ENCODE data around the gene OR8B4.
"Not testable (repeated sequence)": the region's sequence is repeated elsewhere in the genome, so short reads cannot be mapped to it uniquely, and the experiment has no call there.

The OR8B4 gene

DNA sequence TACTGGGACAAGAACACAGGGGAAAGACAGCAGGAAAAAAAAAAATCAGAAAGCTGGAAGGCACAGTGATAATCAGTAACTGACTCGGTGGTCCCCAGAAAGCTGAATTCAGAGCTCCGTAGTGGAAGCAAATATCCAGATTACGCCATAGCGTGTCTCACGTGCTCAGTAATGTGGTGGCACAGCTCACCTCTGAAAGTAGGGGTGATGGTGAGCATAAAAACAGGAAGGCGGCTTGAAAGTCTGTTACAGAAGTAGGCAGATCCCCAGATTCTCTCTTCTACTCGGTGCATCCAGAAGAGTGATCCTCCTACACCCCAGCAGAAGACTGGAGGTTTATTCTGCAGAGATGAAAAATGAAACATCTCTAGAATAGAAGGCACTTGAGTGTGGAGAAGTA lies 14.8 kb downstream of the OR8B4 start:
- Histone ChIP-seq H3K27me3 (ENCODE audit: insufficient read depth, low read length, poor library complexity, severe bottlenecking) (no peaks in the 10 kb centered on the region), H2AFZ (ENCODE audit: low read length) (no peak overlapping the region), H3K36me3 (ENCODE audit: insufficient read depth, low read length) (no peaks in the 10 kb centered on the region), H3K4me1 (ENCODE audit: insufficient read depth, low read length, poor library complexity, severe bottlenecking) (no peaks in the 10 kb centered on the region), H3K9me2 (replicated peaks; ENCODE audit: low read depth, low read length) (no peaks in the 10 kb centered on the region), H3K4me3 (ENCODE audit: low read length, poor library complexity, severe bottlenecking) (no peak overlapping the region), H3K9me3 (ENCODE audit: insufficient read depth, low read depth, low read length) (no peaks in the 10 kb centered on the region), H3K9ac (ENCODE audit: low read depth, low read length, poor library complexity, severe bottlenecking) (no peak overlapping the region), H3F3A (ENCODE audit: low read depth) (no peaks in the 10 kb centered on the region), H3K4me2 (ENCODE audit: low read depth, low read length, poor library complexity, severe bottlenecking) (no peak overlapping the region), H4K20me1 (ENCODE audit: insufficient read depth, low read length, poor library complexity, severe bottlenecking) (no peaks in the 10 kb centered on the region), H3K79me2 (ENCODE audit: insufficient read depth, low read length) (no peaks in the 10 kb centered on the region)
- TF ChIP-seq, protein P1, sequence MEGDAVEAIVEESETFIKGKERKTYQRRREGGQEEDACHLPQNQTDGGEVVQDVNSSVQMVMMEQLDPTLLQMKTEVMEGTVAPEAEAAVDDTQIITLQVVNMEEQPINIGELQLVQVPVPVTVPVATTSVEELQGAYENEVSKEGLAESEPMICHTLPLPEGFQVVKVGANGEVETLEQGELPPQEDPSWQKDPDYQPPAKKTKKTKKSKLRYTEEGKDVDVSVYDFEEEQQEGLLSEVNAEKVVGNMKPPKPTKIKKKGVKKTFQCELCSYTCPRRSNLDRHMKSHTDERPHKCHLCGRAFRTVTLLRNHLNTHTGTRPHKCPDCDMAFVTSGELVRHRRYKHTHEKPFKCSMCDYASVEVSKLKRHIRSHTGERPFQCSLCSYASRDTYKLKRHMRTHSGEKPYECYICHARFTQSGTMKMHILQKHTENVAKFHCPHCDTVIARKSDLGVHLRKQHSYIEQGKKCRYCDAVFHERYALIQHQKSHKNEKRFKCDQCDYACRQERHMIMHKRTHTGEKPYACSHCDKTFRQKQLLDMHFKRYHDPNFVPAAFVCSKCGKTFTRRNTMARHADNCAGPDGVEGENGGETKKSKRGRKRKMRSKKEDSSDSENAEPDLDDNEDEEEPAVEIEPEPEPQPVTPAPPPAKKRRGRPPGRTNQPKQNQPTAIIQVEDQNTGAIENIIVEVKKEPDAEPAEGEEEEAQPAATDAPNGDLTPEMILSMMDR (conservative IDR thresholded peaks at IDR 0.05; ENCODE audit: low read length) = no peak

DNA sequence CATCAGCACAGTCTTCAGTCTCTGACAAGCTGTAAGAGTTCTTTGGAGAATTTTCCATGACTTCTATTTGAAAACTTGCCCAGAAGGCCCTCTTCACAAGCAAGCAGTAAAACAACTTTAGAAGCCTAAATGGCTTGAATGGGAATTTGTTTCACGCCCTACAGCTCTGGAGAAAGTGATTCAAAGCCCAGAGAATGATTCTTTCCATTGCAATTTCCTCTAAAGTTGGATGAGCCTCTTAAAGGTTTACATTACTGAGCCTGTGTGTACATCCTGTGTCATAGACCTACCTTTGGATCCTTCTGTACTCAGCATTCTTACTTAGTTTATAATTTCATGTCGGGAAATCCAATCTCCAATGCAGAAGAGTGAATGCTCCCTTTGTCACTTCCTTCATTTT lies 19.1 kb downstream of the OR8B4 start:
- H3K9me3 ChIP-seq (ENCODE audit: insufficient read depth, low read depth, low read length) = no peaks in the 10 kb centered on the region
- no peak overlapping the region for H3K4me2 ChIP-seq (ENCODE audit: low read depth, low read length, poor library complexity, severe bottlenecking)
- no peaks in the 10 kb centered on the region for H4K20me1 ChIP-seq (ENCODE audit: insufficient read depth, low read length, poor library complexity, severe bottlenecking)
- H3K4me3 ChIP-seq (ENCODE audit: low read length, poor library complexity, severe bottlenecking) = no peak overlapping the region
- no peaks in the 10 kb centered on the region for H3K4me1 ChIP-seq (ENCODE audit: insufficient read depth, low read length, poor library complexity, severe bottlenecking)
- no peak overlapping the region for H2AFZ ChIP-seq (ENCODE audit: low read length)
- H3K36me3 ChIP-seq (ENCODE audit: insufficient read depth, low read length) = no peaks in the 10 kb centered on the region
- H3F3A ChIP-seq (ENCODE audit: low read depth) = no peaks in the 10 kb centered on the region
- H3K9me2 ChIP-seq (replicated peaks; ENCODE audit: low read depth, low read length) = no peaks in the 10 kb centered on the region
- no peaks in the 10 kb centered on the region for H3K79me2 ChIP-seq (ENCODE audit: insufficient read depth, low read length)
- H3K27me3 ChIP-seq (ENCODE audit: insufficient read depth, low read length, poor library complexity, severe bottlenecking) = no peaks in the 10 kb centered on the region
- no peak overlapping the region for H3K9ac ChIP-seq (ENCODE audit: low read depth, low read length, poor library complexity, severe bottlenecking)
- TF ChIP-seq EZH2phosphoT487 (IDR thresholded peaks at IDR 0.05; ENCODE audit: borderline replicate concordance) = no peak
- TF ChIP-seq, protein P1 (conservative IDR thresholded peaks at IDR 0.05; ENCODE audit: low read length) = no peak

DNA sequence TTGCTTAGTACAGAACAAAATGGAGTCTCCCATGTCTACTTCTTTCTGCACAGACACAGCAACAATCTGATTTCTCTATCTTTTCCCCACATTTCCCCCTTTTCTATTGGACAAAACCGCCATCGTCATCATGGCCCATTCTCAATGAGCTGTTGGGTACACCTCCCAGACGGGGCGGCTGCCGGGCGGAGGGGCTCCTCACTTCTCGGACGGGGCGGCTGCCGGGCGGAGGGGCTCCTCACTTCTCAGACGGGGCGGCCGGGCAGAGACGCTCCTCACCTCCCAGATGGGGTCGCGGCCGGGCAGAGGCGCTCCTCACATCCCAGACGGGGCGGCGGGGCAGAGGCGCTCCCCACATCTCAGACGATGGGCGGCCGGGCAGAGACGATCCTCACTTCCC lies 21.5 kb downstream of the OR8B4 start:
- not testable (repeated sequence) for H3K79me2 ChIP-seq (ENCODE audit: insufficient read depth, low read length); H4K20me1 ChIP-seq (ENCODE audit: insufficient read depth, low read length, poor library complexity, severe bottlenecking); H3K4me1 ChIP-seq (ENCODE audit: insufficient read depth, low read length, poor library complexity, severe bottlenecking); H3K27me3 ChIP-seq (ENCODE audit: insufficient read depth, low read length, poor library complexity, severe bottlenecking); H2AFZ ChIP-seq (ENCODE audit: low read length); H3K36me3 ChIP-seq (ENCODE audit: insufficient read depth, low read length); H3K9me3 ChIP-seq (ENCODE audit: insufficient read depth, low read depth, low read length); H3F3A ChIP-seq (ENCODE audit: low read depth); H3K9ac ChIP-seq (ENCODE audit: low read depth, low read length, poor library complexity, severe bottlenecking); H3K4me3 ChIP-seq (ENCODE audit: low read length, poor library complexity, severe bottlenecking); H3K9me2 ChIP-seq (replicated peaks; ENCODE audit: low read depth, low read length); H3K4me2 ChIP-seq (ENCODE audit: low read depth, low read length, poor library complexity, severe bottlenecking)

DNA sequence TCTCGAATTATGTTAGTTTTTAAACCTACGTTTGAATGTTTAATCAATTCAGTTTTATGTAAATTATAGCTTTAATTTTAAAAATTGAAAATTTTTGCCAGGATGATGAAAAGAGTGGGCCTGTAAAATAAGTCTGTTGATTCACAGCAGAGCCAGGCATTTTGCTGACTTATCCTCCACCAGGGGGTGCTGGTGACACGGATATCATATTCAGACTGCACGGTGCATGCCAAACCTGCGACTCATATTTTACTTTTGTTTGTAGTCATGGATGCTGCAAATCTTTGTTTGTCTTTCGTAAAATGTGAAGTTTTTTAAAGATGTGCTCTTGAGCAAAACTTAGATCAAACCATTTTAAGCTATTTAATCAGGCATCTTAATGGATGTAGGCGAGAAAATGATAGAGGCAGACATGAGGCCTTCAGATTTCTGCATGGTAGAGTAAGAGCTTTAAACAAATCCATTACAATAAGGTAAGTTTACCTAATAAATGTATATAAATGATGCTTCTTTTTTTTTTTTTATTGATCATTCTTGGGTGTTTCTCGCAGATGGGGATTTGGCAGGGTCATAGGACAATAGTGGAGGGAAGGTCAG lies 22.2 kb downstream of the OR8B4 start:
- no peaks in the 10 kb centered on the region for H4K20me1 ChIP-seq (ENCODE audit: insufficient read depth, low read length, poor library complexity, severe bottlenecking)
- H3F3A ChIP-seq (ENCODE audit: low read depth) = no peaks in the 10 kb centered on the region
- no peak overlapping the region for H3K4me3 ChIP-seq (ENCODE audit: low read length, poor library complexity, severe bottlenecking)
- H3K27me3 ChIP-seq (ENCODE audit: insufficient read depth, low read length, poor library complexity, severe bottlenecking) = no peaks in the 10 kb centered on the region
- no peaks in the 10 kb centered on the region for H3K79me2 ChIP-seq (ENCODE audit: insufficient read depth, low read length)
- no peaks in the 10 kb centered on the region for H3K9me2 ChIP-seq (replicated peaks; ENCODE audit: low read depth, low read length)
- H3K4me1 ChIP-seq (ENCODE audit: insufficient read depth, low read length, poor library complexity, severe bottlenecking) = no peaks in the 10 kb centered on the region
- TF ChIP-seq EZH2phosphoT487 (IDR thresholded peaks at IDR 0.05; ENCODE audit: borderline replicate concordance) = no peak
- TF ChIP-seq, protein P1 (conservative IDR thresholded peaks at IDR 0.05; ENCODE audit: low read length) = peak; percentile 91
- no peak overlapping the region for H3K9ac ChIP-seq (ENCODE audit: low read depth, low read length, poor library complexity, severe bottlenecking)
- no peak overlapping the region for H3K4me2 ChIP-seq (ENCODE audit: low read depth, low read length, poor library complexity, severe bottlenecking)
- H3K36me3 ChIP-seq (ENCODE audit: insufficient read depth, low read length) = no peaks in the 10 kb centered on the region
- no peaks in the 10 kb centered on the region for H3K9me3 ChIP-seq (ENCODE audit: insufficient read depth, low read depth, low read length)
- H2AFZ ChIP-seq (ENCODE audit: low read length) = no peak overlapping the region

Measured in Loucy (cell line).